HG03378 (cell line): ENCODE measurements around the gene CIC.
"Not testable (repeated sequence)": the region's sequence is repeated elsewhere in the genome, so short reads cannot be mapped to it uniquely, and the experiment has no call there.

Experiments used
- ATAC-seq: cut with Tn5 transposase; IDR thresholded peaks from one replicate; pipeline ENCODE4 v1.9.1; 2021; ENCODE audit warnings: mild to moderate bottlenecking, moderate library complexity; ENCODE audit not compliant: unreplicated experiment

CIC gene

DNA sequence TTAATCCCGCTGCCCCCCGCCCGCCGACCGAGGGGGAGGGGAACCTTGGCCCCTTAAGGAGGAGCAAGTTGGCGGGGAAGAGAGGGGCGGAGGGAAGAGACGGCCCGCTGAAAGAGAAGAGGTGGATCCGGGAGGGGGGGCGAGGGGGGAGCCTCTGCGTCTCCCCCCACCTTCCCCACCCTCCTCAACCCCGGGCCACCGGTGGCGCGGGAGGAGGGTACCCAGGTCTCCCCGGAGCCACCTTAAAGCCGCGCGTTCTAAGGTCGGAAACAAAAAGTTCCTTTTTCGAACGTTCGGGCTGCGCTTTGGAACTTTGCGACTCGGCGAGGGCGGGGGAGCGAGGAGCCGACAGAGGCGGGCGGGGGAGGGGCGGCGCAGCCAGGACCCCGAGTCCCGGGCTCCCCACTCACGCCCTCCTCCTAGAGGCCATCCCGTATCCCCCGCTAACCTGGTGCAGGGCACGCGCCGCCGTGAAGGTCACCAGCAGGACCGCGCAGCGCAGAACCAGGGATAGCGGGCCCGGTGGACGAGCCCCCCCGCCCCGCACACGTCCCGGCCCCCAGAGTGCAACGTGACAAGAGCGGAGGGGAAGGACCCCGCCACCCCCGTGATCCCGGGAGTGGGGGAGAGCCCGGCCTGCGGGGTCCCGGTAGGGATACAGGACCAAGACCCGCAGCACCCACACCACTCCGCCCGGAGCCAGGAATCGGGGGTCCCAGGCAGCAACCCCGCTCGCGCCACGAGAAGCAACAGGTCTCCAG, 14.8 kb upstream of the CIC start:
- ATAC-seq = no peak

DNA sequence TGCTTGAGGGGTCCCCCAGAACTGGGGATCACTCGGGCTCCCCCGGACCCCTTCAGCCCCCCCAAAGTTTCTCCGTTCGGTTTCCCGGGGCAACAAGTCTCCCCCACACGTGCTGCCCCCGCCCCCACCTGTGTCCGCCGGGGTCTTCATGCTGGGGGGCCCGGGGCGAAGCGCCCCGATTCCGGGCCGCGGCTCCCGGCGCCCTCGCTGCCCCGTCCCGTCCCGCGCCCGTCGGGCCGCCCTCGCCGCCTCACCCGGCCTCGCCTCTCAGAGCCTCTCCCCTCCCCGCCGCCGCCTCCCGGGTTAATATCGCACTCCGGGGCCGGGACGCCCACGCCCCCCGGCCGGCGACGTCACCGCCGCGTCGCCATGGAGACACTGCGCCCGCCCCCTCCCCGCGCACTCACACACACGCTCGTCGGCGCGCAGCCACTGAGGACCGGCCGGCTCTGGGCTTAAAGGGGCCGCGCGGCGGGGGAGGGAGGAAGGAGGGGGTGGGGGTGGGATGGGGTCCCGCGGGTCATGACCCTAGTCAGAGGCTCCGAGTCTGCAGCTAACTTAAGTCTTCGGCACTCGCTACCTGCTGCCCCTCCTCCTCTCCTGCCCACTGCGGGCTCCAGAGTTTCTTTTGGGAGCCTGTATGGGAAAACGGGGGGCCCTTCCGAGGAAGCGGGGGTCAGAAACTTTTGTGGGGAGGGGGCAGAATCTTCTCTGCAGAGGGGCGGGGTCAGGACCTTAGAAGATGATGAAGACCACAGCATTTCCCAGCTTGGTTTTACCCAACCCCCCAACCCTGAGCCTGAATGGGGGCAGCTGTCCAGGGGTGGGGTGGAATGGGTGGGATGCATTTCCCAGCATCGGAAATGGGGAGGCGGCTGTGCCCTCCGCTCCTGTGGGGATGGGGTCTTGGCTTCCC, 13.9 kb upstream of the CIC start, which contains the start of gene ERF:
Gene ERF (minus strand): TSS at position 279 of the 916 bp plus-strand sequence. CDS start 129 bp downstream, at position 150.
- ATAC-seq = no peak

DNA sequence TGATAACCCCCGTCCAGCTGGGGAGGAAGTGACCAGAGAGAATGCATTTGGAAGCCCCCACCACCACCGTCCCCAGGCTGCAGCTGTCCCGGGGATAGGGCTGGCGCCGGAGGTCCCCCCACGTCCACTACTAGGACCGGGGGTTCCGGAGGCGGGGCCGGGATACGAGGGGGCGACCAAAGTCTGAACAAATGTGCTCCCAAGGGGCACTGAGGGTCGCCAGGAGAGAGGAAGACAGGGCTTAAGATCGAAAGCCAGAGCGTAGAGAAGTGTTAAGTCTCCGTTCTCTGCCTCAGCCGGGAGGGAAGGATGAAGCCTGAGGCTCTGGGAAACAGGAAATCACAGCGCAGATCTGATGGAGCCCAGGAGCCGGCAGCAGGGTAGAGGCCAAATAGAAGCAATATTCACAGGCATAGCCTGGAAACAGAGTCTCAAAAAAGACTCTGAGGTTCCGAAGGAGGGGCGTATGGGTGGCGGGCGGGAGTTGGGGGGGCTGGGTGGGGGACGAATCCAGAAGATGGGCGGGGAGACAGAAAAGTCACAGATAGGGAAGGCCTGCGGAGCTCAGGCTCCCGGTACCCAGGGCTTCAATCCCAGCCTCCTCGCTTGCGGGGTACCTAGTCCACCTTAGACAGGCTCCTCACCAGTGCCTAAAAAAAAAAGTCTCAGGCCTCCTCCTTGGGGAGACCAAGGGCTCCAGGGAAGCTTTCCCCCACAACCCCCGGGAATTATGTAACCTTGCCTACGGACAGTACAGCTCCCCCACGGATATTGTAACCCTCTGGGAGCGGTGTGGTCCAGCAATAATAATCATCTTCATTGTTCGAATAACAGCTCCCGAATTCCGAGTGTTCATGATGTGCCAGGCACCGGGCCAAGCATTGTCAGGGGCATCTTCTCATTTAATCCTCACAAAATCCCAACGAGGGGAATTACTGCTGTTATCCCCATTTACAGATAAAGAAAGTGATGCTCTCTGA, 13.0 kb upstream of the CIC start:
- no peak for ATAC-seq

DNA sequence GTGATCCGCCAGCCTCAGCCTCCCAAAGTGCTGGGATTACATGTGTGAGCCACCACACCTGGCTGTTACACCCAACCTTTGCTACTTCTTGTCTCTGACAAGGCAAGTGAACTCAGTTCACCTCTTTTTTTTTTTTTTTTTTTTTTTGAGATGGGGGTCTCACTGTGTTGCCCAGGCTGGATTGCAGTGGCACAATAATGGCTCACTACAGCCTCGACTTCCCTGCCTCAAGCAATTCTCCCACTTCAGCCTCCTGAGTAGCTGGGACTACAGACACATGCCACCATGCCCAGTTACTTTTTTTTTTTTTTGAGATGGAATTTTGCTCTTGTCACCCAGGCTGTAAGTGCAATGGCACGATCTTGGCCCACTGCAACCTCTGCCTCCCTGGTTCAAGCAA, 11.2 kb upstream of the CIC start:
- not testable (repeated sequence) for ATAC-seq

DNA sequence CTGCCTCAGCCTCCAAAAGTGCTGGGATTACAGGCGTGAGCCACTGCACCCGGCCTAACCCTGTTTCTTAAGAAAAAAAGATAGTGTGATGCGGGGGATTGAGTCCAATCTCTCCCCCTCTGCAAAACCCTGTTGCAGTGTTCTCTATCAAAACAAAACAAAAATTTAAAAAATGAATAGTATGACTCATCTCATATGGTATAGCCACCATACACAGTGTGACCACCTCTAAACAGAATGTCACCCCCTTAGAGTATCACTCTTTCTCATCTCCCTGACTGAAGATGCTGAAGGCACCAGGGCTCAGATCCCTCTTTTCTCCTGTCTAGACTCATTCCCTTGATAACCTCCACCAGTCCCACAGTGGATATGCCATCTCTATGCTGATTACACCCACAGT, 7.3 kb upstream of the CIC start:
- ATAC-seq = no peak

DNA sequence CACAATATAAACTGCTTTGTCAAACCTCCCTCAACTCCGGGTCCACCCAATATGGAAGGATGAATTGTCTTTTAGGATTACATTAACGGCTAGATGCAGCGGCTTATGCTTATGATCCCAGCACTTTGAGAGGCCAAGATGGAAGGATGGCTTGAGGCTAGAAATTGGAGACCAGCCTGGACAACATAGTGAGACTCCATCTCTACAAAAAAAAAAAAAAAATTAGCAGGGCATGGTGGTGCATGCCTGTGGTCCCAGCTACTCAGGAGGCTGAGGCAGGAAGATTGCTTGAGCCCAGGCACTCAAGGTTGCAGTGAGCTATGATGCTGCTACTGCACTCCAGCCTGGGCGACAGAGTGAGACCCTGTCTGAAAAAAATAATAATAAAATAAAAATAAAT, 2.9 kb upstream of the CIC start:
- ATAC-seq = not testable (repeated sequence)

DNA sequence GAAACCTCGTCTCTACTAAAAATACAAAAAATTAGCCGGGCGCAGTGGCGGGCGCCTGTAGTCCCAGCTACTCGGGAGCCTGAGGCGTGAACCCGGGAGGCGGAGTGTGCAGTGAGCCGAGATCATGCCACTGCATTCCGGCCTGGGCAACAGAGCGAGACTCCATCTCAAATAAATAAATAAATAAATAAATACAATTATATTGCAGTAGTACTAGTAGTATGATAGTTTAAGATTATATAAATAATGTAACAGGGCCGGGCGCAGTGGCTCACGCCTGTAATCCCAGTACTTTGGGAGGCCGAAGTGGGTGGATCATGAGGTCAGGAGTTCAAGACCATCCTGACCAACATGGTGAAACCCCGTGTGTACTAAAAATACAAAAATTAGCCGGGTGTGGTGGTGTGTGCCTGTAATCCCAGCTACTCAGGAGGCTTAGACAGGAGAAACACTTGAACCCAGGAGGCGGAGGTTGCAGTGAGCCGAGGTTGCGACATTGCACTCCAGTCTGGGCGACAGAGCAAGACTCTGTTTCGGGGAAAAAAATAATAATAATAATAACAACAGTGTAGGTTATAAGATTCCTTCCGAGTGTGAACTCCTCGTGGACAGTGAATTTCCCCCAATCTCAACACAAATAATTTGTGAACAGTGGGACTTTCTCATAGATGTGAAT, 2.0 kb upstream of the CIC start:
- not testable (repeated sequence) for ATAC-seq

DNA sequence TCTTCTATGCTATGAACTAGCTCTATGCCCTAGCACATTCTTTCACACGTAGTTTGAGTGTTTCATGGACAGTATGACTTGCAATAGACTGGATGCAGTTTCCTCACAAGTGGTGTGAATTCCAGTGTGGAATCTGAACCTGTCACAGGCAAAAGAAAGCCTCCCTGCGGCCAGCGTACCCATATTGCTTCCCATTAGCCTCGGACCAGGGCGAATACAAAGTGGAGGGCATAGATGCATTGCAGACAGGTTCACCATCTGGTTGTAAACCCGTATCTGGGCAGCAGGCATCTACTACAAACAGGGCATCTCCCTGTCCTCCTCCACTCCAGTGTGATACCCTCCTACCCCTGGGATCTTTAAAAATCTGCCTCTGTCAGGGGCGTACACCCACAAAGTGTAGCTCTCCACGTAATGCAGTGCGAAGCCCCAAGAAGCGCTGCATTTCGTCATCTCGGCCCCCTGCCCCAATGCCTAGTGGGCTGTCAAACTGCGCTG, 1.4 kb upstream of the CIC start:
- ATAC-seq = no peak

DNA sequence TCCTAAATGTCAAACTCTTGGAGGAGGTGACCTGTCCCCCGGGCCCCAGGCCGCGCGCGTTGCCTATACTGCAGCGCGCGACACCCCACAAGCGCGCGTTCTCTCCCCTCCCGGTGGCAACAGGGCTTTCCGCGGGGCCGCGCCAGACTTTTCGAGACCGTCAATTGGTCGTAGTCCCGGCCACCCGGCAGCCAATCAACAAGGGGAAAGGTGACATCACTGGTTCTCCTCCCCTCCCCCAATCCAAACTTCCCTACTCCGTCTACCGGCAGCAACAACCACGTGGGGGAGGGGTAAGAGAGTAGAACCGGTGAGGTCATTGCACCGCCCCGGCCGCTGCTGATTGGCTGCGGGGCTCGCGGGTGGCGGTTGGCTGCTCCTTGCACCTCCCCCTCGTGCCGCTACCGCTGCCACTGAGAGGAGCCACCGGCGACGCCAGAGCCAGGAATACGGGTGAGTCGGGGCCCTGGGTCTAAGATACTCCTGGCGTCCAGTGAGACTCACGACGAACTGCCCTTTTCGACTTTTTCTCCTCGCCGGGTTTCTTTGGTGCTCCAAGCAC, 829 bp upstream of the CIC start:
- ATAC-seq = peak; percentile 44

DNA sequence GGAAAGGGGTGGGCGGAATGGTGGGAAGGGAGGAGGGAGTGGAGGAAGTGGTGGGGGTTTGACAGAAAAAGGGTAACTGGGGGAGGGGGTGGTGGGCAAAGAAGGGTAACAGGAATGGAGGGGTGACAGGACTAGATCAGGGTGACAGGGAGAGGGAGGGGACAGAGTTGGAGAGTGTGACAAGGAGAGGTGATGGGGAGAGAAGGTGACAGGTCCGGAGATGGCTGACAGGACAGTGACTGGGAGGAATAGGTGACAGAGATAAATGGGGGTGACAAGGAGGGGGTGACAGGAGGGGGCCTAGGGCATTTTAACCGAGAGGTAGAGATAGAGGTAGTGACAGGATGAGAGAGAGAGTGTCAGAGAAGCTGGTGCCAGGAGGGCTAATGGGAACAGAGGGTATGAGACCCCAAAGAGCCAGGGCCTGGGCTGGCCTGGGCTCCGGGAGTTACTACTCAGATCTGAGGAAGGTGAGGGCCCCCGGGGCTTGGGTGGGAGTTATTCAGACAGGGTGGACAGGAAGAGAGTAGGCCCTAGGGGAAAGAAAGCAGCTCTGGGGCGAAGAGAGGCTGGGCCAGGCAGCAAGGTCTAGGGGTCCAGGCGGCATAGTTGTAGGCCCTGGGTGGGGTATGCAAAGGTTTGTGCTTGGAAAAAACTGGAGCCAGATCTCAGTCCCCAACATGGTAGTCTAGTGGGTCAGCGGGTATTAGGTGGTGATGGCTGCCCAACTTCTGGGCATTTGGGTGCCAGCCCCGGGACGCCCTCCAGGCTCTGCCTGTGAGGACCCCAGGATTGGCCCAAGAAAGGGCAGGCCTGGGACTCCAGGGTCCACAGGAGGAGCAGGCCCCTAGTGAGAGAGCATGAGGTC, 660 bp downstream of the CIC start:
- ATAC-seq = no peak

DNA sequence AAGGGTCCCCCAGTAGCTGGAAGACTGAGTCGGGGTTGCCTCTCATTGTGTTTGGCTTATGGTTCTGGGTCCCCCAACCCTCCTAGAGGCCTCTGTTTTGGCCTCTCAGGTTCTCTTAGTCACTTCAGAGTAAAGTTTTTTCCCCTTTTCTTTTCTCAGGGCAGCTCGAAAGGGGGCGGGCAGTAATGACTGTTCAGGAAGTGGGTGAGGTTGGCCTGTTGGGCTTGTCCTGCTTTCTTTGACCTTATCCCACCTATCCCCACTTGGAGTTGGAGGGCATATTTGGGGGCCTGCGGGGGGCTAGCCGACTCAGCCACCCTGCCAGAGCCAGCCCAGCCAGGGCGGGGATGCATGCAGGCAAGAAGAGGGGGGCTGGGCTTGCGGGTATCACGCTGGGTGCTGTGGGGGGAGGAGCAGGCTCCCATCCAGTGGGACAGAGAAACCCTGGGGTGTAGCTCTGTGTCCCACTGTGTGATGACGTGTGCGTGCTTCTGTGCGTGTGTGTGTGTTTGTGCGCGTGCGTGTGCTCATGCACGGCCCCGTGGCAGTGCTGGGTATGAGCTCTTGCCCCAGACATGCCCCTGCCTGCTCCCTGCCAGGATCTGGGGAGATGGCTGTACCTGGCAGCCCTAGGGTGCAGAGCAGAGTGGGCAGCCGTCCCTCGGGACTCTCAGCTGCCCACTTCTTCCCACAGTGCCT, 1.4 kb downstream of the CIC start:
- ATAC-seq = no peak

DNA sequence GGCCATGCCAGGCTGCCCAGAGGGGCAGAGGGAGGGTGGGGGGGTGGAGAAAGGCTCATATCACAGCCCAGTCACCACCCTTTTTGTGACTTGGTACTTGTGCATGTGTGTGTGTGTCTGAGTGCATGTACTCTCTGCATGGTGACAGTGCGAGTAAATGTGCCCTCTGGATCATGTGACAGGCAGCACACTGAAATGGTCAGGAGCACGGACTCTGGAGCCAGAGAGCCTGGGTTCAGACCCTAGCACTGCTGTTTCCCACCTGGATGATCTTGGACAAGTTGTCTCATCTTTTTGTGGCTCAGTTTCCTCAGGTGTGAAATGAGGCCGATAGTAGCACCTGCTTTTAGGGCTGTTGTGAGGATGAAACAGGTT, 2.0 kb downstream of the CIC start:
- ATAC-seq = no peak

DNA sequence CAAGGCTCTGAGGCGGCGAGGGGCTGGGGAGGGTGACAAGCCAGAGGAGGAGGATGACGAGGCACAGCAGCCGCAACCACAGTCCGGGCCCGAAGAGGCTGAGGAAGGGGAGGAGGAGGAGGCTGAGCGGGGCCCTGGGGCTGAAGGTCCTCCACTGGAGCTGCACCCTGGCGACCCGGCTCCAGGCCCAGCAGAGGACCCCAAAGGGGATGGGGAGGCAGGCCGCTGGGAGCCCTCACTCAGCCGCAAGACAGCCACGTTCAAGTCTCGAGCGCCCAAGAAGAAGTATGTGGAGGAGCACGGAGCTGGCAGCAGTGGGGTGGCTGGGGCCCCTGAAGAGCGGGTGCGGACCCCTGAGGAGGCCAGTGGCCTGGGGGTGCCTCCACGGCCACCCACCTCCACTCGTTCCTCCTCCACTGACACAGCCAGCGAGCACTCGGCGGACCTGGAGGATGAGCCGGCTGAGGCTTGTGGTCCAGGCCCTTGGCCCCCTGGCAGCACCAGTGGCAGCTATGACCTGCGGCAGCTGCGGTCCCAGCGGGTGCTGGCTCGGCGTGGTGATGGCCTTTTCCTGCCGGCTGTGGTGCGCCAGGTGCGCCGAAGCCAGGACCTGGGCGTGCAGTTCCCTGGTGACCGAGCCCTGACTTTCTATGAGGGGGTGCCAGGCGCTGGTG, 2.9 kb downstream of the CIC start:
- no peak for ATAC-seq

DNA sequence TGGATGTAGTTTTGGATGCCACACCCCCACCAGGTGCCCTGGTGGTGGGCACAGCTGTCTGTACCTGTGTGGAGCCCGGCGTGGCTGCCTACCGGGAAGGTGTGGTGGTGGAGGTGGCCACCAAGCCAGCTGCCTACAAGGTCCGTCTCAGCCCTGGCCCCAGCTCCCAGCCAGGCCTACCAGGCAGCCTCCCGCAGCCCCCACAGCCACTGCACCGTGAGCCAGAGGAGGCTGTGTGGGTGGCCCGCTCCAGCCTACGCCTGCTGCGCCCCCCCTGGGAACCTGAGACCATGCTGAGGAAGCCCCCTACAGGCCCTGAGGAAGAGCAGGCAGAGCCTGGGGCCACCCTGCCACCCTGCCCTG, 3.5 kb downstream of the CIC start:
- ATAC-seq = no peak

DNA sequence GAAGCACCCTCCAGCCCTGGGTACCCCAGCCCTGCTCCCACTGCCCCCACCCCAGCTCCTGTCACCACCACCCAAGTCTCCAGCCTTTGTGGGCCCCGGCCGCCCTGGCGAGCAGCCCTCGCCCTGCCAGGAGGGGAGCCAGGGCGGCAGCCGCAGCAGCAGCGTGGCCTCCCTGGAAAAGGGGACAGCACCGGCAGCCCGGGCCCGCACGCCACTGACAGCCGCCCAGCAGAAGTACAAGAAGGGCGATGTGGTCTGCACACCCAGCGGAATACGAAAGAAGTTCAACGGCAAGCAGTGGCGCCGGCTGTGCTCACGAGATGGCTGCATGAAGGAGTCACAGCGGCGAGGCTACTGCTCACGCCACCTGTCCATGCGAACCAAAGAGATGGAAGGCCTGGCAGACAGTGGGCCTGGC, 3.9 kb downstream of the CIC start:
- no peak for ATAC-seq

DNA sequence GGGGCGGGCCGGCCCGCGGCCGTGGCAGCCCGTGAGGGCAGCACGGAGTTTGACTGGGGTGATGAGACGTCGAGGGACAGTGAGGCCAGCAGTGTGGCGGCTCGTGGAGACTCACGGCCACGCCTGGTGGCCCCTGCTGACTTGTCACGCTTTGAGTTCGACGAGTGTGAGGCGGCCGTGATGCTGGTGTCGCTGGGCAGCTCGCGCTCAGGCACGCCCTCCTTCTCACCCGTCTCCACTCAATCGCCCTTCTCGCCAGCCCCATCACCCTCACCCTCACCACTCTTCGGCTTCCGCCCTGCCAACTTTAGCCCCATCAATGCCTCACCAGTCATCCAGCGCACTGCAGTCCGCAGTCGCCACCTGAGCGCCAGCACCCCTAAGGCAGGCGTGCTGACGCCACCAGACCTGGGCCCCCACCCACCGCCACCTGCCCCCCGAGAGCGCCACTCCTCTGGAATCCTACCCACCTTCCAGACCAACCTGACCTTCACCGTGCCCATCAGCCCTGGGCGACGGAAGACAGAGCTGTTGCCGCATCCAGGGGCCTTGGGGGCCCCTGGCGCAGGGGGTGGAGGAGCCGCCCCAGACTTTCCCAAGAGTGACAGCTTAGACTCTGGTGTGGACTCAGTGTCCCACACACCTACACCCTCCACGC, 4.5 kb downstream of the CIC start:
- ATAC-seq = no peak

DNA sequence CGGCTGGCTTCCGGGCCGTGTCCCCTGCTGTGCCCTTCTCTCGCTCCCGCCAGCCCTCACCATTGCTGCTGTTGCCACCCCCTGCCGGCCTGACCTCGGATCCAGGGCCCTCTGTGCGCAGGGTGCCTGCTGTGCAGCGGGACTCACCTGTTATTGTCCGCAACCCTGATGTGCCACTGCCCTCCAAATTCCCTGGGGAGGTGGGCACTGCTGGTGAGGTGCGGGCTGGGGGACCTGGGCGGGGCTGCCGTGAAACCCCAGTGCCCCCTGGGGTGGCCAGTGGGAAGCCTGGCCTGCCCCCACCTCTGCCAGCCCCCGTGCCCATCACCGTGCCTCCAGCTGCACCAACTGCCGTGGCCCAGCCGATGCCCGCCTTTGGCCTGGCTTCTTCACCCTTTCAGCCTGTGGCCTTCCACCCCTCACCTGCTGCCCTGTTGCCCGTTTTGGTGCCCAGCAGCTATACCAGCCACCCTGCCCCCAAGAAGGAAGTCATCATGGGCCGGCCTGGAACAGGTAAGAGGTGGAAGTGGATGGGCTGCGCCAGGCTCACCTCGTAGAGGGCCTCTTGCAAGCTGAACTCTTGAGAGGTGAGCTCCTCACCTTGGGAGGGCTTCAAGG, 5.1 kb downstream of the CIC start:
- no peak for ATAC-seq
